Adrenal gland (tissue), 5 donors: ENCODE results near the gene RLN1.

ENCODE experiments used
- CTCF ChIP-seq, 6 experiments: fragments of 450-650 bp in 4 of 6; fragments of 200-600 bp in 2 of 6; sonication (generic) in 1 of 6; IDR thresholded peaks; 1 replicate in 5 of 6; 2 replicates in 1 of 6; pipeline versions ENCODE4 v1.5.1 to v1.8.0; 2016 to 2021; ENCODE audit warnings: antibody characterized with exemption in 6 of 6, mild to moderate bottlenecking in 2 of 6, moderate library complexity in 1 of 6
- POLR2A ChIP-seq, 2 donors: fragments of 450-650 bp; IDR thresholded peaks; one replicate each; pipeline ENCODE4 v1.6.1; 2017; ENCODE audit warnings: antibody characterized with exemption in 2 of 2, mild to moderate bottlenecking in 2 of 2, moderate library complexity in 1 of 2
- donor health status: DM: no; HTN: no; CAD: no.

DNA sequence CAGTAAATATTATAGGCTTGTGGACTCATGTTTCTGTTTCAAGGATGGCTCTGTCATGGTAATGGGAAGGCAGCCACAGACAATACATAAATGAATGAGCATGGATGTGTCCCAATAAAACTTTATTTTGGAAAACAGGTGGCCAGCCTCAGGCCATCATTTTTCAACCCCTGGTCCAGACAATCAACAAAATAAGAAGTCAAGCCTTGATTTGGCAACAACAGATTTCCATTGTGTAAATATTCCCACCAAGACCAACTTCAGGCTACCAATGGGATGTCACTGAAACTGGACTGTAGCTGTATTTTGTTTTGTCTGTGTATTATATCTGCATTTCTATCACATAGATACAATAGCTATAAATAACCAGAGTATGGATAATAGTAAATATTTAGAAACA lies 20.7 kb upstream of the RLN1 start:
- TF ChIP-seq CTCF (IDR thresholded peaks at IDR 0.05) (no peak), POLR2A (IDR thresholded peaks at IDR 0.05) (no peak)
